Smooth muscle cell (in vitro differentiated cells): ENCODE measurements around the gene SOX13. TPM values are rescaled to one million over a fixed set of nuclear protein-coding genes. Genes with fewer than 3 reads are reported as not detected.

Source experiments
- DNase-seq: peaks from one replicate; lab custom pipeline; 2025; ENCODE audit not compliant: unreplicated experiment; lab: John Stamatoyannopoulos, UW
- H2AFZ ChIP-seq: fragments of 200-600 bp; sonication (generic); 2 replicates; pipeline ENCODE4 v1.6.0; 2016; ENCODE audit warnings: antibody characterized with exemption, low read depth, mild to moderate bottlenecking
- H3F3A ChIP-seq: fragments of 200-600 bp; sonication (generic); 2 replicates; pipeline ENCODE4 v1.6.0; 2017; ENCODE audit warnings: antibody characterized with exemption, low read depth
- H3K27ac ChIP-seq: fragments of 200-600 bp; sonication (generic); 2 replicates; pipeline ENCODE4 v1.5.1; 2016; ENCODE audit warnings: low read depth, mild to moderate bottlenecking
- H3K27me3 ChIP-seq: fragments of 200-600 bp; sonication (generic); 2 replicates; pipeline ENCODE4 v1.6.1; 2016; ENCODE audit warnings: low read depth, mild to moderate bottlenecking
- H3K36me3 ChIP-seq: fragments of 200-600 bp; sonication (generic); 2 replicates; pipeline ENCODE4 v1.5.1; 2016; ENCODE audit warnings: low read depth
- H3K4me1 ChIP-seq: fragments of 200-600 bp; sonication (generic); 2 replicates; pipeline ENCODE4 v1.5.1; 2016; ENCODE audit warnings: low read depth
- H3K4me2 ChIP-seq: fragments of 200-600 bp; sonication (generic); 2 replicates; pipeline ENCODE4 v1.6.0; 2016; ENCODE audit warnings: mild to moderate bottlenecking
- H3K4me3 ChIP-seq: fragments of 200-600 bp; sonication (generic); 2 replicates; pipeline ENCODE4 v1.5.1; 2016; ENCODE audit warnings: mild to moderate bottlenecking
- H3K79me2 ChIP-seq: fragments of 200-600 bp; sonication (generic); 2 replicates; pipeline ENCODE4 v1.6.0; 2016; ENCODE audit warnings: low read depth, mild to moderate bottlenecking
- H3K9ac ChIP-seq: fragments of 200-600 bp; sonication (generic); 2 replicates; pipeline ENCODE4 v1.6.0; 2016; ENCODE audit warnings: low read depth
- H3K9me3 ChIP-seq: fragments of 200-600 bp; sonication (generic); replicated peaks from 2 replicates; pipeline ENCODE4 v1.5.1; 2016; ENCODE audit warnings: low read depth
- H4K20me1 ChIP-seq: fragments of 200-600 bp; sonication (generic); 2 replicates; pipeline ENCODE4 v1.6.0; 2016; ENCODE audit warnings: low read depth
- CTCF ChIP-seq: fragments of 200-600 bp; sonication (generic); IDR thresholded peaks from 2 replicates; pipeline ENCODE4 v1.5.1; 2017; ENCODE audit warnings: borderline replicate concordance, mild to moderate bottlenecking, antibody characterized with exemption; ENCODE audit not compliant: insufficient read depth, poor library complexity, severe bottlenecking
- WGBS: methylation state at CpG from one replicate; pipeline ENCODE4 v1.1.7; 2016; ENCODE audit warnings: low lambda C conversion rate; 5-methylcytosine and 5-hydroxymethylcytosine counted together
- polyA plus RNA-seq: library from polyadenylated mRNA; unstranded; fragments of >200 nt; fragmentation: Nextera tagmentation; extraction: Ambion mirVana; gene quantifications from 2 replicates; pipeline ENCODE4 v1.2.1, GENCODE V29; 2016
- total RNA-seq: library from RNA; depleted of rRNA; stranded (reverse); fragments of >200 nt; gene quantifications from 2 replicates; pipeline ENCODE4 v1.2.3, GENCODE V29; 2014

SOX13 gene
- total and polyA plus RNA-seq, 2 experiments from 2014 or later: 0.41 to 2.3 TPM

DNA sequence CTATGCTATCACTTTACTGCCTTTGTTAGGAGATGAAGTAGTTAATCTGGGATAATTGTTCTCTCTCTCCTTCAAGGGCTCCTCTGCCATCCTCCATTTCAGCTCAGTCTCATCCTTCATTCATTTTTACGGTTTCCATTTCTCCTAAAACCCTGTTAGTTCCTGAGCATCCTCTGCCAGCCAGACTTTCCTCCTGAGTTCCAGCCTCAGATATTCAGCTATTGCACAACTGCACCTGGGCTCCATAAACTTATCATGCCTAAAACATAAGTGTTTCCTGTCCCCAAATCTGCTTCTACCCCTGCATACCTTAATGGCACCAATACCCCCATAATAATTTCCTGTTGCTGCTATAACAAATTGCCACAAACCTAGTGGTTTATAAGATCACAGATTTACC, 39.6 kb upstream of the SOX13 start:
- WGBS: 93% methylated on average over 1 of the region's 1 CpG
- Histone ChIP-seq H4K20me1 (no peaks in the 10 kb centered on the region), H3K27me3 (no peaks in the 10 kb centered on the region)

GRCh38 chr1:204036882-204037655, 35.8 kb upstream of the SOX13 start:
- DNase-seq: no peak
- H3K9ac ChIP-seq: no peak overlapping the region
- no peaks in the 10 kb centered on the region for H3K36me3 ChIP-seq
- no peak for TF ChIP-seq CTCF
- H3K27ac ChIP-seq: no peak overlapping the region
- no peak overlapping the region for H3K4me2 ChIP-seq
- no peaks in the 10 kb centered on the region for H3K4me1 ChIP-seq
- no peaks in the 10 kb centered on the region for H3K9me3 ChIP-seq
- H2AFZ ChIP-seq: no peak overlapping the region
- WGBS: 79% methylated on average over 14 of the region's 14 CpGs
- no peaks in the 10 kb centered on the region for H3K79me2 ChIP-seq
- H3K4me3 ChIP-seq: no peak overlapping the region
- H3K27me3 ChIP-seq: no peaks in the 10 kb centered on the region
- no peaks in the 10 kb centered on the region for H4K20me1 ChIP-seq
- H3F3A ChIP-seq: no peaks in the 10 kb centered on the region

More for the DNA sequence above, 39.6 kb upstream of the SOX13 start:
- no peak overlapping the region for H3K27ac ChIP-seq
- H3K79me2 ChIP-seq: no peaks in the 10 kb centered on the region
- H3K4me1 ChIP-seq: no peaks in the 10 kb centered on the region
- no peak for TF ChIP-seq CTCF
- H3K4me3 ChIP-seq: no peak overlapping the region
- H3F3A ChIP-seq: no peaks in the 10 kb centered on the region
- no peaks in the 10 kb centered on the region for H3K36me3 ChIP-seq
- H3K9me3 ChIP-seq: no peaks in the 10 kb centered on the region
- no peak overlapping the region for H3K9ac ChIP-seq
- DNase-seq: no peak
- H3K4me2 ChIP-seq: no peak overlapping the region
- H2AFZ ChIP-seq: no peak overlapping the region

DNA sequence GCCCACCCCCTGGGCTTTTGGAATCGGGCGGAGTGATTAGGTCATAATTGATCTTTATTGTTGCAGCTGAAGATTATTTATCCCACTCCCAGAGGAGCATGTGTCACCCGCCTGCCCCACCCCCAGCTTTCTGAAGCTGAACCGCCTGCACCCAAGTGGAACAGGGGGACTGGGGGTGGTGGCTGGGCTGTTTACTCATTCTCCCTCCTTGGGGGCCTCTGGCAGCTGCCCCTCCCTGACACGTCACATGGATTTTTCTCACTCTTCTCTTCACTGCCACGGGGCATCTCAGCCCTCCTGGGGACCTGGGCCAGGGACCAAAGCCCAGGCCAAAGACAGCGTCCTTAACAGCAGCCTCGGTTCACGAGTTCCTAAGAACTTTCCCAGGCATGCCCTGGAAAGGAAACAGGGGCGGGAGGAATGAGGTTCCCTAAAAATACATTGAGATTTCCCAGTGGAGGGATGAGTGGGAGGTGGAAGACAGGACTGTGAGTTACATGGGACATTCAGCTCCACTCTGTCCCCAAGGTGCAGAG, 31.6 kb upstream of the SOX13 start:
- Histone ChIP-seq H4K20me1 (no peaks in the 10 kb centered on the region), H3K4me2 (no peak overlapping the region), H2AFZ (no peak overlapping the region), H3K4me3 (no peak overlapping the region), H3K36me3 (no peaks in the 10 kb centered on the region), H3K9me3 (no peaks in the 10 kb centered on the region), H3K9ac (no peak overlapping the region), H3K4me1 (no peaks in the 10 kb centered on the region), H3K27ac (no peak overlapping the region), H3K79me2 (no peaks in the 10 kb centered on the region), H3K27me3 (no peaks in the 10 kb centered on the region), H3F3A (no peaks in the 10 kb centered on the region)
- WGBS: 70% methylated on average over 10 of the region's 10 CpGs
- no peak for DNase-seq
- no peak for TF ChIP-seq CTCF
